GM18909 (cell line): Measurements from ENCODE around the gene HEXB.
A peak's percentile ranks its signal among the peaks of the same experiment; 100 is the strongest.
"Not testable (repeated sequence)": the region's sequence is repeated elsewhere in the genome, so short reads cannot be mapped to it uniquely, and the experiment has no call there.

Source experiments
- ATAC-seq: cut with Tn5 transposase; IDR thresholded peaks from one replicate; pipeline ENCODE4 v1.9.1; 2021; ENCODE audit warnings: mild to moderate bottlenecking; ENCODE audit not compliant: unreplicated experiment, poor library complexity

Gene HEXB

DNA sequence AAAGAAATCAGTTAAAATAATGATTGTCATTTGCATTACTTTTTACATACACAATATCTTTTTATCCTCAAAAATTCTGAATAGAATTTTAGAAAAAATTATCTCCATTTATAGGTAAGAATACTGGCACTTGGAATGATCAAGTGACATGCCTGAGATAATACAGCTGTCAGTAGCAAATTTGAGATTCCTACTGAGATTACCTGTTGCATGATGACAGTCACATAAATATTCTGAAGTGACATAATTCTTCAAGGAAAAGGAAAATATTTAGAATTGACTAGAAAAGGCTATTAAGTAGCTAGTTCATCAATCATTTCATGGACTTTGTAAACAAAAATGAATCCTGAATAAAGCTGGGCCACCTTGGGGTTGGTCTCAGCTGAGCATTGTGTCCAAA, 29.3 kb upstream of the HEXB start:
- no peak for ATAC-seq

DNA sequence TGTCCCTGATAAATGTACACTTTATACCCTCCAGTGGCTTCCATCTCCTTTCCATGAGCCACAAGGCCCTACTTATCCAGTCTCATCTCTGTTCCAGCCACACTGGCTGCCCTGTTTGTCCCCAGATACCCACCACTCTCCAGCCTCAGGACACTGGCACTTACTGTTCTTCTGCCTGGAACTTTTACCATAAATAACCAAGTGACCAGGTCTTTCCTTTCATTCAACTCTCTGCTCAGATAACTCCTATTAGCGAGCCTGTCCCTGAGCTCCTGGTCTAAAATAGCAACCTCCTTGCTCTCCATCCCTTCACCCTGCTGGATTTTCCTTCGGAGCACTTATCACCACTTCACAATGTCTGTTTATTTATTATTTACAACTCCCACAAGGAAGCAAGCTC, 27.9 kb upstream of the HEXB start:
- ATAC-seq = no peak

DNA sequence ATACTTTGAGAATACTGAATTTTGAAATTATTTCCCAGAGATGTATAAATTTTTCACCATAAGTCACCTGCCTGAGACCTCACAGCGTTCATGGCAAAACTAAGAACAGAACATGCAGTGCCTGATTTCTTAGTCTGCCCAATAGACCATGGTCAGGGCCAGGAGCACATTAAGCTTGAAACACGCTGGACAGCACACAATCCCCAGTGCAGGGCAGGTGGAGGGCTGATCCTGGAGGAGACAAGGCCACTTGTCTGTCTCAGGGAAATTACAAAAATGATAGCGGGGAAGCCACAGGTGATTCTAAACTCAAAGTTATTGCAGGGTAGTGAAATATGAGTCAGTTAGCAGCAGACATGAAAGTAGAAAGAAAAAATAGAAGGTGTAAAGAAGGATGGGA, 25.9 kb upstream of the HEXB start:
- no peak for ATAC-seq

DNA sequence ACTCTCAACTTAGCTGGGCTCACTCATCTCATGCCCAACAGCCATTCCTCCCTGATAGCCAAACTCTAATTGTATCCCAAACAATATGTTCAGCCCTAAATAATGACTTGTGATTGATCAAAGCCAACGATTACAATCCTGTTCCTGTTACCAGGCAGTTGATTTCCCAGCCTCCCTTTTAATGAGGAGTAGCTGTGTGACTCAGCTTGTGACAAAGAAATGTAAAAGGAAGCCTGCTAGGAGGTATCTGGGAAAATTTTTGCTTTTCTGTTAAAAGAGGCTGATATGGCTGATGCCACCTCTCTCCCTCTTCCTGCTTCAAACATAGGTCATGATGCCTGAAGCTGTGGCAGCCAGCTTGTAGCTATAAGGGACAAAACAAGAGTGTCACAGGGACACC, 24.9 kb upstream of the HEXB start:
- ATAC-seq = no peak

DNA sequence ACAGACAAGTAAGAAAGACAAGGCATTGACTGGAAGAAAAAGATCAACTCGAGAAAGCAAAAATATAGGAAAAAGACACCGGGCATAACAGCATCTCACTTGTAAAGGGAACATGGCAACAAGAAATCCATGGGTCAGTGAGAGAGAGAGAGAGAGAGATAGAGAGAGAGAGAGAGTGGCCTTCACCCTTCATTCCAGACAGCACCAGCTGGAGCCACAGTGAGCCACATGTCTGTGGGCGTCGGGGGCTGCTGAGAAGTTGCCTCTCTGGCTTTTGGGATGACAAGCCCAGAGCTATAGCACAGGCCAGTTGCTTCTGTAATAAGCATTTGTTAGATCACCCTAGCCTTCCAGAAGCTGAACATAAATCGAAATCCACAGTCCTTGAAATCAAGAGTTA, 24.2 kb upstream of the HEXB start:
- no peak for ATAC-seq

DNA sequence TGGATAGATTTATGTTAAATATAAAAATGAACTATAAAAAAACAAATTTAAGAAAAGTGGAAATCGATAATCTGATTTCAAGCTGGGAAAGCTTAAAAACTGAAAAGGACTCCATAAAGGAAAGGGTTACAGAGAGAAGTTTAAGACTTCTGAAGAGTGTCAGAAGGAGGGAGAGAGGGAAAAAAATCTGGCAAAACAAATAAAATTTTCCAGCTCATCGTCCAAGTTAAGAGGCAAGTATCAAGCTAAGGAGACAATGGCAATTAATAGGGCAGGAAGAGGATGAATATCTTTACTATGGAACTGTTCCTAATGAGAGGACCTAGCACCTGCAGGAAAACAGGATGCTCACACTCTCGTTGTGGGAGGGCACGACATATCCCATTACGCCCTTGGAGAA, 20.5 kb upstream of the HEXB start:
- no peak for ATAC-seq

DNA sequence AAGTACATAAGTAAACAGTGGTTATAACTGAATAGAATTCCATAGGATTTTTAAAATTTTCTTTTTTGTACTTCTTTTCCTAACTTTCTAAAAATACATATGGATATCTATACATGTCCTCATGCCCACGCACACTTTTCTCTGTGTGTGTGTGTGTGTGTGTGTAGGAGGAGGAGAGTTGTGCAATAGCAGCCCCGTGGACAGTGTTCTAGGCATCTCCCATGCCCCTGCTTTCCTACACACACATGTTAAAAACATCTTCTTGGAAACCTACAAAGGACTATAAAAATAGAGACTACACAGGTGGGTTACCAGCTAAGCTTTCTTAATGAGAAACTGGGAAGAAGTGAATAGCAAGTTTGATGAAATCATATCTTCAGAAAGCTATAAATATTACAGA, 19.8 kb upstream of the HEXB start:
- ATAC-seq = no peak

DNA sequence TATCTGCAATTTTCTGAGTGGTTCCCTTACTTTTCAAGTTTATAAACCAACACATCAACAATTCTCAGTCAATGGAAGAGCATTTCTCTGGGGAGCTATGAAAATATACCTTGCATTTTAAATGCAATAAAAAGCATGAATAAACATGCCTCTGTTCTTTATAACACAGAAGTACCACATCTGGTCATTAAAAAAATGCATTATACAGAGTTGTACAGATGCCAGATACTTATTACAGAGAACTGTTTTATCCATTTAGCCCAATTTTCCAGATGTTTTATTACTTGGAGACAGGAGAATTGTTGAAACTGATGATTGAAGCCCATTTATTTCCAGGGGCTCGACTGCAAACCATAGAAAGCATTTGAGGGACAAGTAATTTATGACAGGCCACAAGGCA, 19.2 kb upstream of the HEXB start:
- no peak for ATAC-seq

DNA sequence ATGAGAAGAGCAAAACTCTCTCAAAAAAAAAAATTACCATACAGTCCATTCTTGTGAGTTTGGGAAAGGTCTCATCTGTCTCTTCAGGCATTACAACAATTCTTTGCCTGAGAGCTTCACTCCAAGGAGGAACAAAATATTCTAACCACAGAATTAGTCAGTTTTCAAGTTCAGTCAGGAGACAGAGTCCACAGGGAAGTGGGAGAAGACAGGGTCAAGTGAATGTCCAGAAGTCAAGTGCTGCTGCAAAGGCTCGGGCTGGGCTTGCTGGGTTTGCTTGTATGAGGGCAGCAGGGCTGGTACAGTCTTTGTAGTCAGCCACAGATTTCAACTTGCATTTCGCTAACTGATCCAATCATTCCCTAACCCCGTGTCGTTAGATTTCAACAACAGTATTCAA, 17.6 kb upstream of the HEXB start:
- no peak for ATAC-seq

DNA sequence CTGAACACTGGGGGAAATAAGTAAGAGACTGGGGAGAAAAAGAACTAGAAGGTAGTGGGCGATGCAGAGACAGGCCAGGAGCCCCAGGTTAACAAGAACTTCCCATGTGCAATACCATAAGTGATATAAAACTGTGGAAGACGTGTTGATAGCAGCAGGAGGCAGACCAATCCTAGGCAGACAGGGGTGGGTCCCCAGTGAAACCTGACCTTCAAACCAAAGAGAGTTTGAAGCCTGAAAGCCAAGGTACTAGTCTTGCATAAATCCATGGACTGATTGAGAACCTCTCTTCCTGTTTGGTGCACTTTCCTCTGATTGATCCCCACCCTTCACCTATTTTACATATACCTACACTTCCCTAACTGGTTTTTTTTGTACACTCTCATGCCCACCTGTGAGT, 15.2 kb upstream of the HEXB start:
- no peak for ATAC-seq

DNA sequence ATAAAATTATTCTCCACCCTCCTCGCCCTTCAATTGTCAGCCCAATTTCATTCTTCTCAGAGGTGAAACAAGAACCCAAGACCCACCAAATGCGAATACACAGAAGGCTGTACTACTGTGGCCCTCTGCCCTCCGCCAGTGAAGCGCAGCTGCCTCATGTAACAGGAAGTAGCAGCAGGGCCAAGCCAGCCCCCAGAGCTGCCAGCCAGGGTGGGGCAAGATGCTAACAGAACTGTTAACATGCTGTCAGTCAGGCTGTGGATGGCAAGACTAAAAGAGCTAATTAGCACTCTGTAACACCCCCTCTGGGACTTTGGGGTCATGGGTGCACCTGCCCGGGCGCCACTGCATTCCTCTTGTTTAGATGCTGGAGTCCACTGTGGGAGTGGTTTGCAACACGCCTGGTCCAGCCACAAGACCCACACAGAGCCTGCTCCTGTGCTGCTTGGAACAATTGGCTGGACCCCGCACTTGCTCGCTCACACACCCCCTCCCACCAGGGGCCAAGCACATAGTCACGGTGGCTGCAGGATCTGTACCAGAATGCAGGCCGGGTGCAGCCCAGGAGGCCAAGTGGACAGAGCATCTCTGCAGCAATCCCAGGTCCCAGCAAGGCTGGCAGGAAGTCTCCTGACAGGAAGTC, 14.5 kb upstream of the HEXB start:
- no peak for ATAC-seq

DNA sequence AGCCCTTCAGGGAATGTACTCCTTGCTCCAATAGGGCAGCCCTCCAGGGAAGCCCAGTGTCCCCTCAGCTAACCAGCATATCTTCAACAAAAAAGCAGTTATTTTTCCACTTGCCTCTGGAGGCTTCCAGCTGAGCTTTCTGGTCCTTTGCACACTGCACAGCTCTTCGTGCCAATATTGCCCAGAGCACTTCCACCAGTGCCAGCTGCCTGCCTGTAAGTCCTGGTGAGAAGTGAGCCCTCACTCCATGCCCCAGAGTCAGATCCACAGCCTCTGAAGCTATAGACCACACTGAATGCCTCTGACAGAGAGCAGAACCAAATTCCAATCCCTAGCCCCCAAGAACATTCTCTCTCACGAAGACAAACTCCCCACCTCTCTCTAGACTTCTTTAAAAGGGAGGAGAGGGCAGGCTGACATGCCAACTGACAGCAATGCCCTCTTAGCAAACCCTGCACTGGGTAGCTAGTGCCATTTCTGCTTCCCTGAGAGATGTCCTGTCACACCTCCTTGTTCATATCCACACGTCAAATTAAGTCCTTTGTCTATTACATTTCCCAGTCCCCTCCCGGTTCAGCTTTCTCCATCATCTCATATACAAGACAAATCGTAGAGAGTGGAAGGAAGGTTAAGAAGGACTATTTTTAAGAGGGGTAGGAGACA, 12.7 kb upstream of the HEXB start:
- ATAC-seq = no peak

DNA sequence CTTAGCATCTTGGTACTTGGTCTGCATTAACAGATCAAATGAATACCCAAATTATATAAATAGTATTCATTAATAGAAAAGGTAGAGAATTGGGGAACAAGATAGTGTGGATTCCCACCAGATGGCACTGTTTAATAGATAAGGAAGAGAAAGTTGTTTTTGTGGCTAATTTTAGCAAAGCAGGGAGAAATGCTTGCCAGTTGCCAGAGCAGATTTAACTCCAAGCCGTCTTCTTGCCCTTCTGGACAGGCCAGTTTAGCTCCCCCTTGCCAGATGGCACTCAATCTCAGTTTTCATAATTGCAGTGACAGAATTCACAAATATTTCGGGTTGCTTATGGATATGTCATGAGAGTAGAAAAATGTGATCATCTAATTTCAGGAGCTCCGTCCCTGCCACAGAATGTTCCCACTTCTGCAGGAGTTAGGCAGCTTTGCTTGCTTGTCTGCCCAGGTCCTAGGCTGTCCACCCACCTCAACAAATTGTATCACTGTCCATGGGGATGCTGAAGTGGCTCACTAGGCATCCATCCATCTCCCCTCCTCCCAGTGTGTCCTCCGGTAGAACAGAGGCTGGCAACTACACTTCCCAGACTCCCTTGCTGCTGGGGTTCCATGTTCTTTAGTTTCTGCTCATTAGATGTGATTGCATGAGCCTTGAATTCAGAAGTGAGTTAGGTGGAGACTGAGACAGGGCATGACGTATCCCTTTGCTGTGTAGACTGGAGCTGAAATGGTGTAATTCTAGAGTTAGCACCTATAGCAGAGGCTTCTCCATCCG, 11.8 kb upstream of the HEXB start:
- no peak for ATAC-seq

DNA sequence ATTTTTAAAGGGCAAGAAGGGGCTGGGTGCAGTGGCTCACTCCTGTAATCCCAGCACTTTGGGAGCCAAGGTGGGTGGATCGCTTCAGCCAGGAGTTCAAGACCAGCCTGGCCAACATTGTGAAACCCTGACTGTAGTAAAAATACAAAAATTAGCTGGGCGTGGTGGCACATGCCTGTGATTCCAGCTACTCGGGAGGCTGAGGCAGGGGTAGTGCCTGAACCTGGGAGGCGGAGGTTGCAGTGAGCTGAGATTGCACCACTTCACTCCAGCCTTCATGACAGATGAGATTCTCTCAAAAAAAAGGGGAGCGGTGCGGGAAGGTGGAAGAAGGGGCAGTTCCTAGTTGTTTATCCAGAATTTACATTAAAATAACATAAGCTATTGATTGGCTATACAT, 8.6 kb upstream of the HEXB start:
- ATAC-seq = not testable (repeated sequence)

DNA sequence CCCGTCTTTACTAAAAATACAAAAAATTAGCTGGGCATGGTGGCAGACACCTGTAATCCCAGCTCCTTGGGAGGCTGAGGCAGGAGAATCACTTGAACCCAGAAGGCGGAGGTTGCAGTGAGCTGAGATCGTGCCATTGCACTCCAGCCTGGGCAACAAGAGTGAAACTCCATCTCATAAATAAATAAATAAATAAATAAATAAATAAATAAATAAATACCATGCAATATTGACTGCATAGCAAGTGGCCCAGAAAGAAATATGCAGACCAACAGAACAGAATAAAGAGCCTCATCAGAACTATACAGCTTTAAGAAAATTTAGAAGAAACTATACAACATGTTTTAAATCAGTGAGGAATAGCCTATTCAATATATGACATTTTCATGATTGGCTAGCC, 6.9 kb upstream of the HEXB start:
- not testable (repeated sequence) for ATAC-seq

DNA sequence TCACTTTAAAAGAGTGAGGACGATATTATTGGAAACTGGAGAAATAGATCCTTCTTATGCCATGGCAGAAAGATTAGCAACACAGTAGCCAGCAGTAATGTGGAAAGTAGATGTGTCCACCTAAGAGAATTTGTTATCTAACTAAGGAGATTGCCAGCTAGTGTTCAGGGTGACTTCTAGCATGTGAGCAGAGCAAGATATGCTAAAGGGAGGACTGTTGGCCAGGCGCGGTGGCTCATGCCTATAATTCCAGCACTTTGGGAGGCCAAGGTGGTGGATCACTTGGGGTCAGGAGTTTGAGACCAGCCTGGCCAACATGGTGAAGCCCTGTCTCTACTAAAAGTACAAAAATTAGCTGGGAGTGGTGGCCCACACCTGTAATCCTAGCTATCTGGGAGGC, 5.7 kb upstream of the HEXB start:
- ATAC-seq = not testable (repeated sequence)

DNA sequence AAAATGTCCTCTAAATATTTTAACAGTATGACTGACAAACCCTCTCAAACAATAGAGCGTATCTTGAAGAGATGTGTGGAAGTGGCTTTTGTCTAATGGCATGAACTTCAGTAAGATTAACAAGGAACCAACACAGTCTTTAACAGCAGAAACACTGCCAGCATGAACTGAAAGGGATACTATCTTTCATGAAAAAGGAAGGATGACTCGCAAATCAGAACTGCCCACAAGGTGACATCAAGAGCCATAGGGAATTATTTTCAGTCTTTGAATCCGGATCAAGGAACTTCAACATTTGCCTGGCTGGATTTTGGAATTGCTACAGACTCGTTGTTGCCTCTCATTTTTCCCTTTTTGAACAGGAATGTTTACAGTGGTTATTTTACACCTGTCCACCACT, 5.1 kb upstream of the HEXB start:
- no peak for ATAC-seq

DNA sequence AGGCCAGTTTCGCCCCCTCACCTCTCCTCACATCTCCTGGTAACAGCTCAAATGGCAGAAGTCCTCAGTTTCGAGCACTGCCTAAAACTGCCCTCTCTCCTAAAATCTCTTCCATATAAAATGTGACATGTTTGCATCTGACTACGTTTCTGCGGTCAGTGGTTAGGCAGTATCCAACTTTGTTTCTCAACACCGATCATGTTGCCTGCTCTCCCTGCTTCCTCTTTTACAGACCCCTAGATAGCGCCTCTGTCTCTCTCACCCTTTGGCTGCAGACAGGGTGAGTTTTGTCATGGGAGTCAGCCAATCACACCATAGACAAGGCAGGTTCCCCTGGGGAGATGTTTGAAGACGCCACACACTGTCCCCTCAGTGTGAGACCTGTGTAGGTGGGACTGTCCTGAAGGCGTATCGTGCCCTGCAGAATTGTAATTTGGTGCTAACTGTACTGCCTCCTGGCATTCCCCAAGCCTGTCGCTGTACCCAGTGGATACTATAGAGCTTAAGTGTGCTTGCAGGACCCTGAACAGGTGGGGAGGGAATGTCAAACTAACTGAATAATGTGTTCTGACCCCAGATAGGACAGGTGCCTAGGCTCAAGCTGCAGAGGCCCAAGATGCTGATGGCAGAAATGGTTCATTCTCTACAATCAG, 1.1 kb downstream of the HEXB start:
- peak; percentile 60 for ATAC-seq

DNA sequence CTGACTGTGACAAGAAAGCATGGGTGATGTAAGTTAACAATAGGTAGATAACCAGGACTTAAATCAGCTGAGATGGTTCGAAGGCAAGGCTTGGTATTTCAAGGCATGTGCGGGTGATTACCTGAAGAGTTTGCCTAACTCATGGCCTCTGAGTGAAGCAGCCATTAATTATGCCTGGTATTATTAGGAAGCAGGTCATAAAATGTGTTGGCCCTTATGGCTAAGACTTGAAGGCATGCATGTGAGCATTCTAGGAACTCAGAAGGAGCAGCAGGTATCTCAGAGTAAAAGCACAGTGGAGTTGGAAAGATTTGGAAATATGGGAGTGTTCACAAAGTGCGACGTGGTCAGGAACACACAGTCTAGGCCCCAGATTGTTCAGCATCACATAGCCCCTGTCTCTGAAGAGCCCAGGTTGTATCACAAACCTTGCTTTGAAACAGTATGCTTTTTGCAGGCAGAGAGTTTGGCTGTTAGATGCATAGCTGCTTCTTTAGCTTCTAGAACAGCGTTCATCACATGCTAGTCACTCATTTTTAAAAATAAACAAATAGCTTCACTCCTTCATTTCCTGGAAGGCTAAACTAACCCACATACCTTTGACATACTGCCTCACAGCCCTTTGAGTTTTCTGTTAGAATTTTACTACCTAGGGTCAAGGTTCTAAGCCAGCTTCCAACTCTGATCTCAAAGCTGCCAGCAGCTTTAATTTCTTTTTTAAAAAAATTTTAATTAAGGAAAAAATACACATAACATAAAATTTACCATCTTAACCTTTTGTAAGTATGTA, 2.1 kb downstream of the HEXB start:
- ATAC-seq = no peak

DNA sequence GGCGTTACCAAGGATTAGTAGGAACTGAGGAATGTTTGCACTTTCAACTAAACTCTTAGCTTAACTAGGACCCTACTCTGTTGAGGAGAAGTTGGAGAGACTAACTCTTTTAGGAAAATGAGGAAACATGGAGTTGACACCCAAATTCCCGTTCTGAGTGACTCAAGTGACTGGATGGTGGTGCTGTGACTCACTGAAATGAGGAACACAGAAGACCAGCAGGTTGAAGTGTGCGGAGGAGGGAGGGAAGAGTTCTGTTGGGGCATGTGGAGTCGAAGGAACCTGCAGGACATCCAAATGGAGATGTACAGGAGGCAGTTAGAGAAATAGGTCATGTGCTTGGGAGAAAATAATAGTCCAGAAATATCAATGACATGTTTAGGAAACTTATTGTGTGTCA, 8.2 kb downstream of the HEXB start:
- no peak for ATAC-seq
